ENCODE data around the gene CATSPERZ. TPM values are rescaled to one million over a fixed set of nuclear protein-coding genes. Genes with fewer than 3 reads are reported as not detected.

Gene CATSPERZ
- total RNA-seq, 2 donors from 2014 or later = not detected

GRCh38 chr11:64264371-64264852 is 35.7 kb upstream of the CATSPERZ start:
- no peaks in the 10 kb centered on the region for H3K9me3 ChIP-seq (ENCODE audit: control insufficient read depth, low read length)
- no peak overlapping the region for H3K4me3 ChIP-seq (ENCODE audit: low read length)
- peaks cover 47% of the 10 kb centered on the region for H3K36me3 ChIP-seq (ENCODE audit: control insufficient read depth, insufficient read depth, low read length)
- H3K27me3 ChIP-seq (ENCODE audit: control insufficient read depth, insufficient read depth, low read length, poor library complexity, severe bottlenecking) = no peaks in the 10 kb centered on the region
- no peak overlapping the region for H3K27ac Mint-ChIP-seq
- no peak overlapping the region for H3K9ac ChIP-seq (ENCODE audit: extremely low read depth, low read length, poor library complexity, severe bottlenecking)
- H3K9me3 Mint-ChIP-seq = no peaks in the 10 kb centered on the region
- no peak overlapping the region for H3K27ac ChIP-seq (ENCODE audit: low read depth, low read length)
- peaks cover 47% of the 10 kb centered on the region for H3K36me3 Mint-ChIP-seq (ENCODE audit: low read depth)
- no peaks in the 10 kb centered on the region for H3K4me1 ChIP-seq (ENCODE audit: control insufficient read depth, insufficient read depth, low read length)
- TF ChIP-seq CTCF (conservative IDR thresholded peaks at IDR 0.05) = no peak
- WGBS, 2 experiments (ENCODE audit: insufficient coverage in 1 of 2, insufficient read length in 1 of 2) = 87 to 98% methylated on average over 6 to 10 of the region's 10 CpGs
- DNase-seq = no peak
- H3K4me1 Mint-ChIP-seq = peaks cover 10% of the 10 kb centered on the region
- H3K4me3 Mint-ChIP-seq = no peak overlapping the region
- no peaks in the 10 kb centered on the region for H3K27me3 Mint-ChIP-seq (ENCODE audit: insufficient read depth)

- no peak for TF ChIP-seq CTCF (conservative IDR thresholded peaks at IDR 0.05)
- Histone ChIP-seq H3K9me3 (ENCODE audit: control insufficient read depth, low read length) (no peaks in the 10 kb centered on the region), H3K4me1 (ENCODE audit: control insufficient read depth, insufficient read depth, low read length) (no peaks in the 10 kb centered on the region), H3K27me3 (ENCODE audit: control insufficient read depth, insufficient read depth, low read length, poor library complexity, severe bottlenecking) (no peaks in the 10 kb centered on the region), H3K9ac (ENCODE audit: extremely low read depth, low read length, poor library complexity, severe bottlenecking) (no peak overlapping the region), H3K4me3 (ENCODE audit: low read length) (no peak overlapping the region), H3K27ac (ENCODE audit: low read depth, low read length) (no peak overlapping the region), H3K36me3 (ENCODE audit: control insufficient read depth, insufficient read depth, low read length) (peaks cover 37% of the 10 kb centered on the region)
- no peak for DNase-seq
- Mint-ChIP-seq H3K9me3 (no peaks in the 10 kb centered on the region), H3K4me3 (no peak overlapping the region), H3K4me1 (peaks cover 10% of the 10 kb centered on the region), H3K27ac (no peak overlapping the region), H3K36me3 (ENCODE audit: low read depth) (peaks cover 37% of the 10 kb centered on the region), H3K27me3 (ENCODE audit: insufficient read depth) (no peaks in the 10 kb centered on the region)
- 94 to 95% methylated on average over 25 to 35 of the region's 35 CpGs for WGBS, 2 experiments (ENCODE audit: insufficient coverage in 1 of 2, insufficient read length in 1 of 2)
Measured at GRCh38 chr11:64265176-64266160, 34.7 kb upstream of the CATSPERZ start.

- Mint-ChIP-seq H3K36me3 (ENCODE audit: low read depth) (peaks cover 36% of the 10 kb centered on the region), H3K9me3 (no peaks in the 10 kb centered on the region), H3K27me3 (ENCODE audit: insufficient read depth) (no peaks in the 10 kb centered on the region), H3K4me1 (peaks cover 10% of the 10 kb centered on the region), H3K4me3 (no peak overlapping the region), H3K27ac (no peak overlapping the region)
- TF ChIP-seq CTCF (conservative IDR thresholded peaks at IDR 0.05) = no peak
- no peaks in the 10 kb centered on the region for H3K9me3 ChIP-seq (ENCODE audit: control insufficient read depth, low read length)
- DNase-seq = no peak
- H3K27me3 ChIP-seq (ENCODE audit: control insufficient read depth, insufficient read depth, low read length, poor library complexity, severe bottlenecking) = no peaks in the 10 kb centered on the region
- no peaks in the 10 kb centered on the region for H3K4me1 ChIP-seq (ENCODE audit: control insufficient read depth, insufficient read depth, low read length)
- H3K36me3 ChIP-seq (ENCODE audit: control insufficient read depth, insufficient read depth, low read length) = peaks cover 32% of the 10 kb centered on the region
- H3K27ac ChIP-seq (ENCODE audit: low read depth, low read length) = no peak overlapping the region
- H3K4me3 ChIP-seq (ENCODE audit: low read length) = no peak overlapping the region
- WGBS, 2 experiments (ENCODE audit: insufficient coverage in 1 of 2, insufficient read length in 1 of 2) = 91 to 97% methylated on average over 14 to 15 of the region's 15 CpGs
- no peak overlapping the region for H3K9ac ChIP-seq (ENCODE audit: extremely low read depth, low read length, poor library complexity, severe bottlenecking)
Measured at GRCh38 chr11:64266339-64266738, 33.8 kb upstream of the CATSPERZ start.

Data from endodermal cell (in vitro differentiated cells).